ENCODE measurements around the gene ZCCHC14. TPM values are rescaled to one million over a fixed set of nuclear protein-coding genes. Genes with fewer than 3 reads are reported as not detected.

The ZCCHC14 gene
- total RNA-seq, 1 donor from 2014 or later: 44.8 TPM

- Mint-ChIP-seq H3K4me1 (ENCODE audit: unreplicated experiment) (peaks cover 4% of the 10 kb centered on the region), H3K4me3 (ENCODE audit: unreplicated experiment) (no peak overlapping the region), H3K27me3 (ENCODE audit: unreplicated experiment) (no peaks in the 10 kb centered on the region), H3K36me3 (ENCODE audit: unreplicated experiment) (peaks cover 23% of the 10 kb centered on the region), H3K27ac (ENCODE audit: unreplicated experiment) (no peak overlapping the region), H3K9me3 (ENCODE audit: unreplicated experiment) (no peaks in the 10 kb centered on the region)
- DNase-seq (ENCODE audit: extremely low spot score, unreplicated experiment): no peak
- TF ChIP-seq CTCF (IDR thresholded peaks at IDR 0.05): no peak
Measured at GRCh38 chr16:87356491-87356853, 136.4 kb downstream of the ZCCHC14 start.

Other genes starting within 250 kb of the ZCCHC14 start
- gene C16orf95, start 175.6 kb downstream of the ZCCHC14 start, total RNA-seq: 5.0 and 8.3 TPM in 2 replicates
- 34.7 and 40.5 TPM in 2 replicates for gene FBXO31, start 109.2 kb downstream of the ZCCHC14 start, total RNA-seq
- gene MAP1LC3B, start 100.7 kb downstream of the ZCCHC14 start, total RNA-seq: 141 and 145 TPM in 2 replicates
- 2.6 and 3.1 TPM in 2 replicates for gene JPH3, start 109.5 kb upstream of the ZCCHC14 start, total RNA-seq

Measured in osteocyte (in vitro differentiated cells).